Measurements from ENCODE around the gene DYNC2H1.
"Not testable (repeated sequence)": the region's sequence is repeated elsewhere in the genome, so short reads cannot be mapped to it uniquely, and the experiment has no call there.

The DYNC2H1 gene
- 14.0 to 35.6 (median 22.3) reads per million in 4 donors for total RNA-seq

GRCh38 chr11:103108933-103109817 lies at the start of gene DYNC2H1:
Gene DYNC2H1 (plus strand): TSS chr11:103109426. CDS start chr11:103109575, 149 bp downstream.
- peak; percentile 72 to 92 (median 81) for DNase-seq

GRCh38 chr11:103061656-103062055 lies 47.6 kb upstream of the DYNC2H1 start:
- no peak for DNase-seq

- no peak for DNase-seq
Observed at GRCh38 chr11:103067118-103067517, 42.1 kb upstream of the DYNC2H1 start.

- no peak for DNase-seq
Observed at GRCh38 chr11:103069367-103069766, 39.9 kb upstream of the DYNC2H1 start.

- DNase-seq, result peak in 1 of 5 donors; percentile 7
Observed at GRCh38 chr11:103070142-103070541, 39.1 kb upstream of the DYNC2H1 start.

GRCh38 chr11:103071008-103071407 lies 38.2 kb upstream of the DYNC2H1 start:
- no peak for DNase-seq

- no peak for DNase-seq
Observed at GRCh38 chr11:103076361-103076760, 32.9 kb upstream of the DYNC2H1 start.

GRCh38 chr11:103077554-103077953 lies 31.7 kb upstream of the DYNC2H1 start:
- no peak for DNase-seq

GRCh38 chr11:103078710-103079109 lies 30.5 kb upstream of the DYNC2H1 start:
- no peak for DNase-seq

- no peak for DNase-seq
Observed at GRCh38 chr11:103079833-103080232, 29.4 kb upstream of the DYNC2H1 start.

GRCh38 chr11:103085758-103086365 lies 23.4 kb upstream of the DYNC2H1 start:
- no peak for DNase-seq

GRCh38 chr11:103086461-103086860 lies 22.8 kb upstream of the DYNC2H1 start:
- no peak for DNase-seq

- peak in 3 of 5 donors; percentile 12 to 32 (median 23) for DNase-seq
Observed at GRCh38 chr11:103091064-103091800, 18.0 kb upstream of the DYNC2H1 start.

- peak; percentile 86 to 95 (median 91) for DNase-seq
Observed at GRCh38 chr11:103091801-103092524, 17.3 kb upstream of the DYNC2H1 start, which contains the start of gene DCUN1D5. Gene DCUN1D5 (minus strand): TSS chr11:103092160. CDS start chr11:103091872, 288 bp downstream.

- DNase-seq, result no peak
Observed at GRCh38 chr11:103097279-103097678, 11.9 kb upstream of the DYNC2H1 start.

GRCh38 chr11:103109818-103110388 lies 677 bp downstream of the DYNC2H1 start:
- DNase-seq, result no peak

GRCh38 chr11:103110391-103110790 lies 1.2 kb downstream of the DYNC2H1 start:
- no peak for DNase-seq

GRCh38 chr11:103111400-103111799 lies 2.2 kb downstream of the DYNC2H1 start:
- no peak for DNase-seq

GRCh38 chr11:103112364-103112763 lies 3.1 kb downstream of the DYNC2H1 start:
- DNase-seq, result no peak

GRCh38 chr11:103114836-103115235 lies 5.6 kb downstream of the DYNC2H1 start:
- no peak for DNase-seq

GRCh38 chr11:103125462-103125861 lies 16.2 kb downstream of the DYNC2H1 start:
- DNase-seq, result no peak

GRCh38 chr11:103141986-103142385 lies 32.8 kb downstream of the DYNC2H1 start:
- not testable (repeated sequence) for DNase-seq
